ENCODE data around the gene DTNB.

- TF ChIP-seq, protein P1, sequence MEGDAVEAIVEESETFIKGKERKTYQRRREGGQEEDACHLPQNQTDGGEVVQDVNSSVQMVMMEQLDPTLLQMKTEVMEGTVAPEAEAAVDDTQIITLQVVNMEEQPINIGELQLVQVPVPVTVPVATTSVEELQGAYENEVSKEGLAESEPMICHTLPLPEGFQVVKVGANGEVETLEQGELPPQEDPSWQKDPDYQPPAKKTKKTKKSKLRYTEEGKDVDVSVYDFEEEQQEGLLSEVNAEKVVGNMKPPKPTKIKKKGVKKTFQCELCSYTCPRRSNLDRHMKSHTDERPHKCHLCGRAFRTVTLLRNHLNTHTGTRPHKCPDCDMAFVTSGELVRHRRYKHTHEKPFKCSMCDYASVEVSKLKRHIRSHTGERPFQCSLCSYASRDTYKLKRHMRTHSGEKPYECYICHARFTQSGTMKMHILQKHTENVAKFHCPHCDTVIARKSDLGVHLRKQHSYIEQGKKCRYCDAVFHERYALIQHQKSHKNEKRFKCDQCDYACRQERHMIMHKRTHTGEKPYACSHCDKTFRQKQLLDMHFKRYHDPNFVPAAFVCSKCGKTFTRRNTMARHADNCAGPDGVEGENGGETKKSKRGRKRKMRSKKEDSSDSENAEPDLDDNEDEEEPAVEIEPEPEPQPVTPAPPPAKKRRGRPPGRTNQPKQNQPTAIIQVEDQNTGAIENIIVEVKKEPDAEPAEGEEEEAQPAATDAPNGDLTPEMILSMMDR (conservative IDR thresholded peaks at IDR 0.05), result no peak
- TF ChIP-seq ZFX (IDR thresholded peaks at IDR 0.05), result no peak
These were observed 287.5 kb downstream of the DTNB start for GRCh38 chr2:25385910-25386309.

Measured in C4-2B (cell line).